Testis (tissue), 2 donors: ENCODE measurements around the gene TRIP10.

Source experiments
- POLR2A ChIP-seq: fragments of 450-650 bp; IDR thresholded peaks from one replicate; pipeline ENCODE4 v1.6.1; 2017; ENCODE audit warnings: antibody characterized with exemption, mild to moderate bottlenecking, moderate library complexity
- TF ChIP-seq, protein P1 (sequence below), 3 experiments: fragments of 450-650 bp in 2 of 3; fragments of 200-600 bp in 1 of 3; sonication (generic) in 1 of 3; IDR thresholded peaks; one replicate each; pipeline ENCODE4 v1.5.1; 2016 to 2019; ENCODE audit warnings: antibody characterized with exemption in 3 of 3, mild to moderate bottlenecking in 2 of 3, moderate library complexity in 1 of 3

DNA sequence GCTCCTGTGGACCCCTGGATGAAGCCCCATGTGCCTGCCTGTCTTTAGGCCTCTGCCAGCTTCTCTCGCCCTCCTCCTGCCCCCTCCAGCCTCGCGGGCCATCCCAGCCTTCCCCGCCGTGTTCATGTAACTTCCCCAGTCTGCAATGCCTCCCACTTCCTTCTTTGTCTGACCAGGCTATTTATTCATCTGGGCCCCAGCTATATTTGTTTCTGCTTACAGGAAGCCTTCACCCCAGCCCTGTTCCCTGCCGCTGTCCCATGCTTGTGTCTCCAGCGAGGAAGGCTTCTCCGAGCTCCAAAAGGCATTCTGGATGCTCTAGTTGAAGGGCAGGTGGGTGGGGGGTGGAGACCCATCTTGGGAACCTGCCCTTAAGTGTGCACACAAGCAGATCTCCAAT is 11.1 kb upstream of the TRIP10 start:
- TF ChIP-seq, protein P1, sequence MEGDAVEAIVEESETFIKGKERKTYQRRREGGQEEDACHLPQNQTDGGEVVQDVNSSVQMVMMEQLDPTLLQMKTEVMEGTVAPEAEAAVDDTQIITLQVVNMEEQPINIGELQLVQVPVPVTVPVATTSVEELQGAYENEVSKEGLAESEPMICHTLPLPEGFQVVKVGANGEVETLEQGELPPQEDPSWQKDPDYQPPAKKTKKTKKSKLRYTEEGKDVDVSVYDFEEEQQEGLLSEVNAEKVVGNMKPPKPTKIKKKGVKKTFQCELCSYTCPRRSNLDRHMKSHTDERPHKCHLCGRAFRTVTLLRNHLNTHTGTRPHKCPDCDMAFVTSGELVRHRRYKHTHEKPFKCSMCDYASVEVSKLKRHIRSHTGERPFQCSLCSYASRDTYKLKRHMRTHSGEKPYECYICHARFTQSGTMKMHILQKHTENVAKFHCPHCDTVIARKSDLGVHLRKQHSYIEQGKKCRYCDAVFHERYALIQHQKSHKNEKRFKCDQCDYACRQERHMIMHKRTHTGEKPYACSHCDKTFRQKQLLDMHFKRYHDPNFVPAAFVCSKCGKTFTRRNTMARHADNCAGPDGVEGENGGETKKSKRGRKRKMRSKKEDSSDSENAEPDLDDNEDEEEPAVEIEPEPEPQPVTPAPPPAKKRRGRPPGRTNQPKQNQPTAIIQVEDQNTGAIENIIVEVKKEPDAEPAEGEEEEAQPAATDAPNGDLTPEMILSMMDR (IDR thresholded peaks at IDR 0.05) = no peak
- no peak for TF ChIP-seq POLR2A
